Stimulated activated CD4-positive, alpha-beta T cell treated with anti-CD3 and anti-CD28 coated beads, Interleukin-2, amount 100 ng/mL, for 48 hours (primary cell): ENCODE measurements around the gene PRR23E.

Experiments used
- DNase-seq, 2 donors: peaks; one replicate each; pipeline ENCODE4 v3.0.0-alpha.2; 2020

Gene PRR23E

DNA sequence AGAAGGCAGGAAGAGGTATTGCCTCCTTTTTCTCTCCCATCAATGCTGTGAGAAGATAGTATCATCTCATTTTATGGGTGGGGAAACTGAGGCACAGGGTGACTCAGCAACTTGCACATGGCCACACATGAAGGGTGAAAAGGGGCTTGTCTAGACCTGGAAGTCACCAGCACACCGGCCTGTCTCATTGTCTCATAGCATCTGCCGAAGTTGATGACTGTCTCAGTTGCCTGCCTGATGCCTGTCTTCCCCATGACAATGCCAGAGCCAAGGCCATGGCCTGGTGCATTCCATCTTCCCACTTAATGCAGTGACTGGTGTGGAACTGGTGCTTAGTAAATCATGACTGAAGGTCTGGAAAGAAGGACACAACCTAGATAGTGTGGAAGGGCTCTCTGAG is 27.9 kb upstream of the PRR23E start:
- no peak for DNase-seq

DNA sequence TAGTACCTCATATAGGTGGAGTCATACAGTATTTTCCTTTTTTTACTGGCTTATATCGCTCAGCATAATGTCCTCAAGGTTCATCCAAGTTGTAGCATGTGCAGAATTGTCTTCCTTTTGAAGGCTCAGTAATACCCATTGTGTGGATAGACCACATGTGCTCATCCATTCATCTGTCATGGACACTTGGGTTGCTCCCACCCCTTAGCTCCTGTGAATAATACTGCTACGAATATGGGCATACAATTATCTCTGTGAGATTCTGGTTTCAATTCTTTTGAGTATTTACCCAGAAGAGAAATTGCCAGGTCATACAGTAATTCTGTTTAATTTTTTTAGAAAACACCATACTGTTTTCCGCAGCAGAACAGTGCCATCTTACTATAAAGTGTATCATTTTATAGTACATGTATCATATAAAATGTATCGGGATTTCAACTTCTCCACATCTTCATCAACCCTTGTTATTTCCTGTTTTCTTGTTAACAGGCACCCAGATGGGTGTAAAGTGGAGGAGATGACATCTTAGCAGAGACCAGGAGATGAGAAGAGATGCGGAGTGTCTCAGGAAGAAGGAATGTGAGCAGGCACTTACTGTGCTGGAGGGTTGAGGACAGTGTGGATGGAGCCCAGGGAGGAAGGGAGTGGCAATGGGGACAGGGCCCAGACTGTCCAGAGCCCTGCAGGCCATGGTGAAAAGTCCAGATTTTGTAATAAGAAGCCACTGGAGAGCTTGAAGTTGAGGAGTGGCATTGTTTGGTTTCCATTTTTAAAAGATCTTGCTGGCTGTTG is 27.0 kb upstream of the PRR23E start:
- no peak for DNase-seq

DNA sequence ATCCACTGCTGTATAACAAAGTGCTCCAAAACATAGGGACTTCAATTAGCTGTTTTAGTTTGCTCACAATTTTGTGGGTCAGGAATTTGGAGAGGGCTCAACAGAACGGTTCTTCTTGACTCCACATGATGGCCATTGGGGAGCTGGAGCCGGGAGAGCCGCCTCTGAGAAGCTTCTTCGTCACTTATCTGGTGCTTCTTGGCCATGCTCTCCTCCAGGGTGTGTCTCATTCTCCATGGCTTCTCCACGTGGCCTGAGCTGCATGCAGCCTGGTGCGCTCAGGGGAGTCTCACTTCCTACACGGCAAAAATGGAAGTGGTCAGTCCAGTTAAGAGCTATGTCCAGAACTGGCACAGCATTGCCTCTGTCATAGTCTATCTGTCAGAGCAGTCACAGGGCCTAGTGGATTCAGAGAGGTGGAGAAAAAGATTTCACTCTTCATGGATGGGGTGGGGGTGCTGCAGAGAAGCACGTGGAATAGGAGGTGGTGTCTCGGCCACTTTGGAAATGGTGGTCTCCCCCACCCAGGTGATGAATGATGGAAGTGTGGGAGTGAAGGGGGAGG is 26.3 kb upstream of the PRR23E start:
- DNase-seq: no peak

DNA sequence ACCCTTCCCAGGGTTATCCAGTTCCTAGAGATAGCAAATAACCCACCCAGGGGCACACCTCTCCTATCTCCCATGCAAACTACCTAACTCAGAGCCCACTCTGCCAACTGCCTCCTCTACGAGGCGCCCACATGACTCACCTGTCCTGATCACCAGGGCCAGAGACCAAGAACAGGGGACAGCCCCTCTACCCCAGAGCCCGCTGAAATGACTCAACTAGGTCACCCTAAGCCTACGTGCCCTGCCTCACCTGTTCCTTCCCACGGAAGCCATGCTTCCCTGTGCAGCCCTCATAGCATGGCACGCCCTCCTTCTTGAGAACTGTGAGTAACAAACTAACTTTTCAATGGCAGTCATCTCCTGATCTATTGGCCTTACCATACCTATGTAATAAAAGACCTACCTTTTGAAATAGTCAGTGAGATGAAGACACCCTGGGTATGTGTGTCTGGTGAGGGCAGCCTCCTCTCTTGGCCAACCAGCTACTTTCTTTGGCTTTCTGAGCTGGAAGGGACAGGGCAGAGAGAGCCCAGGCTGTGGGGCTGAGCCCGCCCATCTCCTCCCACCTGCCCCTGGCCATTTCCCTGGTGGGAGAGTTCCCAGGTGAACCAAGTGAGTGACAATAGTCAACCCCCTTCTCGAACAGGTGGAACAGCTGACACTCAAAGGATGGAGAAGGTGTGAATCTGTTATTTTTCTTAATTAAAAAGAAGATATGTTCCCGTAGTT is 25.5 kb upstream of the PRR23E start:
- no peak for DNase-seq

DNA sequence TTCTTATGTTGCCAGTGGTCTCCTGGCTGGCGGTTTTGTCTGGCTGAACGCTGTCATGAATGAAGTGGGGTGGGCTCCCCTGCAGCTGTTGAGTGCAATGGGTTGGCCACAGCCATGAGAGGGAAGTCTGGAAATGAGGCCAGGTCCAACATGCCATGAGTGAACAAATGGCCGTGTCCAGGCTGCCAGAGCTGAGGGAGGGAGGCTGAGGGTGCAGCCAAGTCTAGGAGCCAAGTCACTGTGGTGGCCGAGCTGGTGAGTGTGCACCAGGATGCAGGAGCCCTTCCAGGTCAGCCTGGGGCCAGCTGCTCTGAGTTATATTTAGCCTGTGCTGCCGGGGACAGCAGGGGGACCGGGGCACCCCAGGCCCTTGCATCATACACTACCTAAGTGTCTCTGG is 24.7 kb upstream of the PRR23E start:
- DNase-seq: no peak

DNA sequence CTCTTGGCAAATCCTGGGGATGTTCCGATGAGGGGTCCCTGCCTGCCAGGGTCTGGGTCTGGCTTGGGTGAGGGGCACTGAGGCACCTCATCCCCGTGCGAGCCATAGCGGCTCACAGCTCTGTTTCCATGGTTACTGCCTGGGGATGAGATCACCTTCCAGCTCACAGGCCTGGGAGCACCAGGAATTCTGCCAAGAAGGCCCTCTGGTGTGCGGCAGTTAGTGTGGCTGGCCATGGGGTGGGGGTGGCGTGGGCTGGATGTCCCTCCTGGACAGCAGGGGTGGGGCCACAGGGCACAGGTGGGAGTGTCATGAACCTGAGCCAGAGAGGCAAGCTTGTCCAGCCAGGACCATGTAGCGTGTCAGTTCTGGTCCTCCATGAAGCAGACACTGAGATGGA is 22.1 kb upstream of the PRR23E start:
- no peak for DNase-seq

DNA sequence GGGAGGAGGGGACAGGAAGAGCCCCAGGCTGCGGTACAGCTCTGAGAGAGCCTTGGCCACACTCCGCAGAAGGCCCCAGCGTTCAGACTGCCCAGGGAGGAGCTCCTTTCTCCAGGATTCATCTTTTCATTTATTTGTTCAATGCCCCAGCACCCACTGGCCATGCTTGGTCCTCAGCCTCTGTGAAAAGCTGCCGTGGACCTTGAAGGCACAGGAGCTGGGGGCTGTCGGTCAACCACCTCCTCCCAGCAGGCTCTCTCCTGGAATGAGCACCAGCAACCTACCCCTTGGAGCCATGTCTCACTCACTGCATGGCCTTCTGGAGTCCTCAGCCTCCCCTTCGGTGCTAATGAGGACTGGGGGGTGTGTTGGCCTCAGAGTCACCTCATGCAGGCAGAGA is 21.6 kb upstream of the PRR23E start:
- no peak for DNase-seq

DNA sequence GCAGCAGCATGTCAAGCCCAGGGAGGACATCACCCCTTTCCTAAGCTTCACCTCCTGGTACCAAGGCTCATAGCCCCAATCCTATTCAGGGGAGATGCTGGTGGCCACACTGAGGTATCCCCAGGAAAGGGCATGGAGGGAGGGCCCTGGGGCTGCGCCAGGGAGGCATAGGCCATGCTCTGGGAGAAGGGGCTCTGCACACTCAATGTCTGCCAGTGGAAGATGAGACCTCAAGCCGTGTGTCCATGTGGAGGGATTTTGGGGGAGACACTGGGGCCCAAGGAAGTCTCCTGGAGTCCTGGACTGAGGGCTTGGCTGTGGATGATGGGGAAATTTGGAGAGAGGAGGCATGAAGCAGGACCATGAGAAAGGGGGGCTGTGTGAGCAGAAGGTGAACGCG is 21.2 kb upstream of the PRR23E start:
- no peak for DNase-seq

DNA sequence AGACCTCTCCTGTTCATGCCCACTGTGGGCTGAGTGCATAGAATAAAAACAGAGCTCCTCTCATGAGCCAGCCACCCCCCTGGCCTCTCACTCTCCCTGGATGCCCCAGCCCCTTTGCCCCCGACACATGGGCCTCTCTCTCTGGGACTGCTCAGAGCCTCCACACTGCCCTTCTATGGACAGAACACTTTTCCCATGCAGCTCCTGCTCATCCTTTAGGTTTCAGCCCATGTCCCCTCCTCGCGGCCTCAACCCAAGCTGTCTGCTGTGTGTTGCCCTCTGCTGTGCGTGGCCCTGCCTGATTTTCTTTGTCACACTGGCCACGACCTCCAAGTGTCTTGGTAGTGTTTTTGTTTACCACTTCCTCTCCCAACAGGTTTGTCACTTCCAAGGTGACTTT is 20.7 kb upstream of the PRR23E start:
- no peak for DNase-seq

DNA sequence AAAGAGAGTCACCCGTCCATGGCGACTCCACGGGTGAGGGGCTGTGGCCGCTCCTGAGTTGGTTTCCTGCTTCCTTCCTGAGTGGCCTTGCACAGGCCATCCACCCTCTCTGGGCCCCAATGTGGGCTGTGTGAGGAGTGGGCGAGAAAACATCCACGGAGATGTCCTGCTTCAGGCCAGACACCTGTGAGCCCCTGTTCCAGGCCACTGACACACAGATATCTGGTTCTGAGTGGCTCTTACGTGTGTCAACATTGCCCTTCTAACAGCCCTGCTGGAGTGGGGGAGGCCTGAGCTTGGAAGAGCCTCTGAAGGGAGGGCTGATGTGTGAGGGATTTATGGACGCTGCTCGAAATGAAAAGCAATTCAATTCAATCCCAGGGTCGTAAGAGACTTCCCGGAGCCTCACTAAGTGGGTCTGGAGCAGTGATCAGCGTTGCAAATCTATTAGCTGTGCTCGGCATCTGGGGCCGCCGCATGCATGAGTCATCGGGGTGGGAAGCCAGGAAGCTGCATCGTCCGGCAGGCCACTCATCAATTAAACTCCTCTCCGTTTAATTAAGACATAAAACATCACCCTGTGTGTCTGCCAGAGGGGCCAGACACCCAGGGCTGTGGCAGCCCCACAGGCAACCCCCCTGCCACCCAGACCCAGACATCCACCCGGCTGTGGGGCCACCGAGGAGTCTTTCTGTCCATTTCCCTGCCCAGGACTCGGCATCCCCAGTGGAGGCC is 20.0 kb upstream of the PRR23E start:
- DNase-seq: no peak

DNA sequence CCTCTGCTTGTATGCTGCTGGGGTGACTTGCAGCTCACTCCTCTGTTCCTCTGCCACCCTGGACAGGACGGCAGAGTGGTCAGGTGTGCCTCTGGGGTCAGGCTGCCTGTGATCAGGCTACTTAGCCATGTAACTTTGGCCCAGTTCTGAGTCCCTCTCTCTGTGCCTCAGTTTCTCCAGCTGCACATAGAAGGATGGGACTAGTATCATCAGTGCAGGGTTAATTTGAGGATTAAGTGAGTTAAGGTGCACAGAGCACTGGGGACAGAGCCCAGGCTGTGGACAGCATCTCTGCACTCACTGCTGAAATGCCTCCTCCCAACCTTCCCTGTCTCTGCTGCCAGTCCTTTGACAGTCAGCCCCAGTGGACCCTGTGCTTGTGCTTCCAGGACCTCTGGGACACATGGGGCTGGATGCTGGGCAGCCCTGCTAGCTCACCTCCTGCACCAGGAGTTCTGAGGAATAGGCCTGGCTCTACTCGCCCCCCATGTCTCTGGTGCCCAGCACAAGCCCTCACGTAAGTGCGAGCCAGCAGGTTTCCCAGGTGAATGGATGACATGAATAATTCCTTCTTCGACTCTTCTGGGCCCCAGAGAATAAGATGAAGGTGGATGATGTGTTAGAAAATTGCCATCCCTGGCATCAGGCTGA is 19.3 kb upstream of the PRR23E start:
- DNase-seq: no peak

DNA sequence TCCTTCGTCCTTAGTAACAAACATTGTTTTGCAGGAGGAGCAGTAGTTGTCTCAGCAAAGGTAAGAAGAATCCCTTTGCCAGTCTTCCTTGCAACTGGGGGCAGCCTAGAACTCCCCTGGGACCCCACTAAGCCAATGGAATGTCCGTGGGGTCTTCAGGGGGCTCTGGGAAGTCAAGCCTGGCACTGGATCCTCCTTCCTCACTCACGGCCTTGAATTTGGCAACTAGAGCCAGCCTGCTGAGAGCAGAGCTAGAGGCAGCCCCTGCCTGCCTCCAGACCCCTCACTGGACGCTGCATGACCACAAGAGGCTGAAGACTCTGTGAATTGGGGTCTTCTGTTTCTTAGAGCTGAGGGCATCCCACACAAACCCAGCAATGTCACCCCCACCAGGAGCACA is 18.6 kb upstream of the PRR23E start:
- no peak for DNase-seq

DNA sequence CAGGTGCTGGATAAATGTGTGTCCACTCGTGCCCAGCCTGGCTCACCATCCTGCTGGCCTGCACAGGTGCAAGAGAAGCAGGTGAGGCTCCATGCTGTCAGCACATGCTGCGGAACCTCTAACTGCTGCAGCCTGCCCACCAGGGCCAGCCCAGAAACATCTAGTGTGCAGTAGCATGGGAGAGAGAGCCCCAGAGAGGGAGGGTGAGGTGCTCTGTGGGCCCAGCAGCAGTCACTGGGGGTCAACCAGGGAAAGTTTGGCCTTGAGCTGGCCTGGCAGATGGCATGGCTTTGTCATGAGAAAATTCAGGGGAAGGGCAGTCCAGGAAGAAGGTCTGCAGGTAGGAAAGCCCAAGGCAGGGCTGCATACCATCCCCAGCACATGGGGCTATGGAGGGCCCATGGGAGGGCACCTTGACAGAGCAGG is 18.2 kb upstream of the PRR23E start:
- no peak for DNase-seq

DNA sequence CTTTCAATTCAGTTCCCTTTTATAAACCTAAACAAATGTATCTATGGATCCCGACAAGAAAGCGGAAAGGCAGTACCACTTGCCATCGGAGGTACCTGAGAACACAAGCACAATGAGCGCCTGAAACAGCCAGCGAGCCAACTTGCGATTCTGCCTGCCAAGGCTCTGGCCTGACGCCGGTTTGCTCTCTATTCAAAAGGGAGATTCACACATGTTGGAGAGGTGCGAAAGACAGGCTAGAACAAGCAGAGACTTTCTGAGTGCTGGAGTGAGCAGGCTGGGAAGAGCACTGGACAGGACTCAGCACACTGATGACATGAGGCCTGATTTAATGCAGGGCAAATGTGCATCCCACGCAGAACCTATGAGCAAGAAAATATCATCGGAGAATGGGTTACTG is 17.7 kb upstream of the PRR23E start:
- no peak for DNase-seq

DNA sequence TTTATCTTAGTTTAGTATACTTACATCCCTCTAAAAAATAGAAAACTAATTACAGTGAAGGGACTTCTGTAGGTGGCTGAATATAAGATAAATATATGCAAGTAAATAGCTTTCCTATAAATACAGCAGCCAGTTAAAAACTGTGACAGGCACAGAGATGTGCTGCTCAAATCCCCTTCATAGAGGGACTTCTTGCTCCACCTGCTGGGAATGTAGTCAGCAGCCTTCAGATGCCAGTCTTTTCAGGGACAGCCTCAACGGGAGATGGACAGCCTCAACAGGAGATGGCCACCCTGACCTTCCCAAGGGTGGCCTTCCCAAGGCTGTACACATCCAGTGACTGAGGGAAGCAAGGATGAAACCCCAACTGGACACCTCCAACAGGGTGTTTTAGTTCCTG is 15.7 kb upstream of the PRR23E start:
- DNase-seq: no peak

DNA sequence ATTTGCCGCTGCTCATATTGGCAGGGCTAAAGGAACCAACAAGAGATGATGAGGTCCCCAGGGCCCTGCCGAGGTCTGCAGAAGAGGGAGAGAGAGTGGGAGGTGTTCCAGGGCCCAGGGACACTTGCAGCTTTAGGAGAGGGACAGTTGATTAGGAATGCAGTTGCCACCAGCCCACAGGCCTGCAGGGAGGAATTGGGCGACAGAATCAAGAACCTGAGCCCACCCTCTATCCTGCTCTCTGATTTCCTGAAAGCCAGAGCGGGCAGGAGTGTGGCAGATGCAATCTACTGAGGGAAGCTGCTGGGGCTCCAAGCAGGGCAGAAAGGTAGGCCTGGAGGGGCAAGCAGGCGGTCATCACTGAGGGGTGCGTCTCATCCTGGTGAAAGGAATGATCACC is 12.1 kb upstream of the PRR23E start:
- no peak for DNase-seq

DNA sequence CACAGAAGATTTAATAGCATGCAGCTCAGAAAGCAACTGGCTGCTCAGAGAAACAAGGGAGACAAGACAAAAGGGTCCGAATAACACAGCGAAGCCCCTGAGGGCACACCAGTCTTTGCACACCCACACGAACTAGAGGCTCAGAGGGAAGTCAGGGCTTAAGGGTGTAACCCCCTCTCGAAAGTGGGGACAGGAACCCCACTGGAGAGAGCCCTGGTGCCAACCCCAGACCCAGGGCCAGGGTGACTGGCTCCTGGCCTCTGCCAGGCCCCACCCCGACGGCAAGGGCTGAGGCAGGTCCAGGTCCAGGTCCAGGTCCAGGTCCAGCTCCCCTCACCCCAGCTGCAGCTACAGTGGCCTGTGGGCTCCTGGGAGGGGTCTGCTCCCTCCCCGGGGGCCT is 10.5 kb upstream of the PRR23E start:
- DNase-seq: no peak

DNA sequence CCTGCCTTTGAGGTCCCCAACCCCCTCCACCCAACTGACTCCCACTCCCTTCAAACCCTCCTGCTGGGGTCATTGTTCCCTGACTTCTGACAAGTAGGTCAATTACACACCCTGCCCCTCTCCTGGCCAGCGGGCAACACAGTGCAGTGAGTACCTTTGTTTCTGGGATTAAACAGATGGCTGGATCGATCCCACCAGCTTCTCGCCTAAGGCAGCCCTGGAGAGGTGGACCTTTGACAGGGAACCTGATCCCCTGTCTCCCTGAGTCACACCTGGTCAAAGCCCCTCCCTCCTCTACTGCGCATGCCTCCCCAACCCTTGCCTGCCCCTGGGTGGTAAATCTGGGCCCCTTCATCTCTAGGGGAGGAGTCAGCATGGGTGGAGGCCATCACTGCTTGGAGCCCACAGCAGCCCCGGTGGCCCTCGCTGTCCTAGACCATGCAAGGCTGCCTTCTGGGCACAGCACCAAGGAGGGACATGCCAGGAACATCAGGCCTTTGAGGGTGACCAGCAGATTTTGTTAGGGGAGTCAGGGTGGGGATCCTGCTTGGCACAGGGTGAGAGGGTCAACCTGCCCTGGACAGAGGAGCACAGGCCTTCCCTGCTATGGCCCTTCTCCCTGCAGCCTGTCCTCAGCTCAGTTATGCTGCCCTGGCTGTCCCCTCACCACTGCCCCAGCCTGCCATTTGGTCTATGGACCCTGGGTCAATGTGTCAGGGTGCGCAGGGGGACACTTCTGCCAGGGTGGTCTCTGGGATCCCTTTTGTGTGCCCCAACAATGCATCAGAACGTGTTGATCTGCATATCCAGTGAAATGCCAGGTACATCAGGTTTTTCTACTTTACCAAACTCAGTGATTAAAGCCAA is 9.8 kb upstream of the PRR23E start:
- DNase-seq: no peak

DNA sequence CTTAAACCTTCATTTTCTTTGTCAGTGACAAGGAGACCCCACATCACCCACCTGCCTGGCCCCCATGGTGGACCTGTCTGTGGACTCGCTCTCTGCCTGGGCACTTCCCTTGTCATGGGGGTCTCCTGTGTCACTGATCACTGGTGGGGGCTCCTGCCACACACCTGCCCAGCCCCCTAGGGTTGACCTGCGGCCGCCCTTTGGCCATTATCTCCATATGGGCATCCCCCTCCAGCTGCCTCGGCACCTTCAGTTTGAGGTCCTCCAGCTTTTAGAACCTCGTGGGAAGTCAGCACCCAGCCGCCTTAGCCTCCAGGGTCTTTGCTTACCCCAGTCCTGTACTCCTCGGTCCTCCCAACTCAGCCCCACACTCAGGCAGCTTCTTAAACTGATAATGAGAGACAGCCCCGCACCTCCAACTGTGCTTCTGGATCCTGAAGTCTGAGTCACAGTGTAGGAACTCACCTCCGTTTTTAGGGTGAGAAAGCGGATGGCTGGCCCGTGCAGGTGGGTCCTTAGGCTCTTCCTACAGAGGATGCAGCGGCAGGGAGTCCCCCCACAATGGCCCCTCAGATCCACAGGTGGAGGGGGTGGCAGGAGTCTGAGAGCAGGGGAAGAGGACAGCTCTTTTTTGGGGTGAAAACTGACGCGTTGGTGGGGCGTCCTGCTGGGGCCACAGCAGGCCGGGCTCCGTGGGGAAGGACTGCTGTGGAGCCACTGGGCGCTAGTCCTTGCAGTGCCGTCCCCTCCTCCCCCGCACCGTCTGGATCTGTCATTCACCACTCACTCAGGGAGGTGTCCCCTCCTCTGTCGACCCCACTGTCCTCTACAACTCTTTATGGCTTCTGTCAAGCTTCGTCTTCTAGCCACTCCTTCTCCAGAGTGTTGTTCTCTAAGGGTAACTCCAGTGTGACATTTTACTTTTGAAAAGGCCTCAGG is 8.7 kb upstream of the PRR23E start:
- DNase-seq: no peak

DNA sequence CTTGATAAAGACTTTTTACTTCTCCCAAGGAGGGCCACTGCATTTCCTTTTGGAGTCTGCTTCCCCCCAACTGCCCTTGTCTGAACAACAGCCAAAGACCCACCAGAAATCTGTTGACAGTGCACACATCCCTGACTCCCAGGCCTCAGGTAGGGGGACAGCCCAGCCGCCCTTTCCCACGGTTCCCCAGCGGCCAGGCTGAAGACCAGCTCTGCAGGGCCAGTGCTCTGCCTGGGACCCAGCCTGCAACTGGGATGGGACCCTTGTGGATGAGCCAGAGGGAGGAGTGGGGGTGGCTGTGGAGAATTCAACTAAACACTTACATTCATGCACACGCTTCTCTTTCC is 8.1 kb upstream of the PRR23E start:
- no peak for DNase-seq

DNA sequence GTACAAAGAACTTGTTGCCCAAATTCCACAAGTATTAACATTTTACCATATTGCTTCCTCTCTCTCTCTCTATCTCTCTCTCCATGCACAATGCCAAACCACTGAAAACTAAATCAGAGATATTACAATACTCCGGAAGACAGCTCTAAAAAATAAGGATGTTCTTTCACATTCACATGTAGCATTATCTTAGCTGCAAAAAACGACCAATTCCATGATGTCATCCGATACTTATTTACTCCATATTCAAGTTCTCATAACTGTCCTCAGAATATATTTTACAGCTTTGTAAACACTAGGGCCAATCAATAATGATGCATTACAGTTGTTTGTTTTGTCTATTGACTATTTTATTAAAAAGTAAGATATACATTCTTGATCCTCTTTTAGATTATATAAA is 7.7 kb upstream of the PRR23E start:
- DNase-seq: no peak
